GM12874 (cell line): Measurements from ENCODE around the gene SERGEF.
A peak's percentile ranks its signal among the peaks of the same experiment; 100 is the strongest.

ENCODE experiments used
- TF ChIP-seq, protein P1 (sequence below): IDR thresholded peaks from 2 replicates; pipeline ENCODE4 v1.5.1; 2011; ENCODE audit warnings: low read depth, mild to moderate bottlenecking, control low read depth, low read length, moderate library complexity; ENCODE audit not compliant: insufficient read depth

Gene SERGEF

GRCh38 chr11:17767914-17768313 is 244.9 kb downstream of the SERGEF start:
- TF ChIP-seq, protein P1, sequence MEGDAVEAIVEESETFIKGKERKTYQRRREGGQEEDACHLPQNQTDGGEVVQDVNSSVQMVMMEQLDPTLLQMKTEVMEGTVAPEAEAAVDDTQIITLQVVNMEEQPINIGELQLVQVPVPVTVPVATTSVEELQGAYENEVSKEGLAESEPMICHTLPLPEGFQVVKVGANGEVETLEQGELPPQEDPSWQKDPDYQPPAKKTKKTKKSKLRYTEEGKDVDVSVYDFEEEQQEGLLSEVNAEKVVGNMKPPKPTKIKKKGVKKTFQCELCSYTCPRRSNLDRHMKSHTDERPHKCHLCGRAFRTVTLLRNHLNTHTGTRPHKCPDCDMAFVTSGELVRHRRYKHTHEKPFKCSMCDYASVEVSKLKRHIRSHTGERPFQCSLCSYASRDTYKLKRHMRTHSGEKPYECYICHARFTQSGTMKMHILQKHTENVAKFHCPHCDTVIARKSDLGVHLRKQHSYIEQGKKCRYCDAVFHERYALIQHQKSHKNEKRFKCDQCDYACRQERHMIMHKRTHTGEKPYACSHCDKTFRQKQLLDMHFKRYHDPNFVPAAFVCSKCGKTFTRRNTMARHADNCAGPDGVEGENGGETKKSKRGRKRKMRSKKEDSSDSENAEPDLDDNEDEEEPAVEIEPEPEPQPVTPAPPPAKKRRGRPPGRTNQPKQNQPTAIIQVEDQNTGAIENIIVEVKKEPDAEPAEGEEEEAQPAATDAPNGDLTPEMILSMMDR: no peak

GRCh38 chr11:17767301-17767885 is 245.5 kb downstream of the SERGEF start:
- TF ChIP-seq, protein P1: no peak

- TF ChIP-seq, protein P1: 0 out of 2 replicates have a peak, but pooled peaks have one; percentile 23
Measured at GRCh38 chr11:17766590-17766989, 246.3 kb downstream of the SERGEF start.

DNA sequence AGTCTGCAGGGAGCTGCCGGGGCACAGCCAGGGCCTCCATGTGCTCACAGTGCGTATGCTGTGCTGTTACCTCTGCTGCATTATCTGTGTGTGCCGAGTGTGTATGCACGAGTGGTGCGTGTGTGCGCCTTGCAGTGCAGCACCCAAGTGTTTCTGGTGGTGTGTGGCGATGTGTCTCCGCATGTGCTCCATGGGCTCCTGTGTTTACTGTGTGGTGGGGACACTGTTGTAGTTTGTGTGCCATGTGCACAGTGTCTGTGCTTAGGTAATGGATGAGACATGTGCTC is 246.8 kb downstream of the SERGEF start:
- TF ChIP-seq, protein P1: no peak

DNA sequence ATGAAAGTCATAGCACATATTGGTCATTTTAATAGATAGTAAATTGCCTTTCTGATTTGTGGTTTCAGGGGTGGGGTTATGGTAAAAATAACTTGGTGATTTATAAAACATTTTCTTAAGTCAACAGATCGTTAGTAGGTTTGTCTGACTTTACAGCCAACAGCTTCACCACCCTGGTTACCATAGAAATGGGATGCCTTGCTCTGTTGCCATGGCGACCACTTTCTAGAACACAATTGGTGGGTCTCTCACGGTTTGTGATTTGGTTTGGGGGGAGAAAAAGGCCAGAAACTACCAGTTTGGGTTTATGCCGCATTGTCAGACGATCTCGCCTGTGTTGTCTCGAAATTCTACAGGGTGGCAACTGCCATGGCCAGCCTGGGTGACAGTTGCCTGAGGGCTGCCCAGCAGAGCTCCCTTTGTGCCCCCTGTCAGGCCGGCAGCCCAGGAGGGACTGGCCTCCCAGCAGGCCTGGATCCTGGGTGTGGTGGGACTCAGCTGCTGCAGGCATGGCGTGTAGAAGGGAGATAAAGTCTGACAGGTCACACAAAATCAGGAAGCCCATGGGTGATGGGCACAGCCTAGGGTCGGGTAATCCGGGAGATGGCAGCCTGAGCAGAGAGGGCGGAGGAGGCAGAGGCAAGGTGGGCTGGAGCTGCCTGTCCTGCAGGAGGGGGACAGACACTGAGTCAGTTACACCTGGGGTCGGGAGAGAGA is 247.3 kb downstream of the SERGEF start:
- TF ChIP-seq, protein P1: no peak

- TF ChIP-seq, protein P1: no peak
Measured at GRCh38 chr11:17764446-17765218, 248.2 kb downstream of the SERGEF start.

DNA sequence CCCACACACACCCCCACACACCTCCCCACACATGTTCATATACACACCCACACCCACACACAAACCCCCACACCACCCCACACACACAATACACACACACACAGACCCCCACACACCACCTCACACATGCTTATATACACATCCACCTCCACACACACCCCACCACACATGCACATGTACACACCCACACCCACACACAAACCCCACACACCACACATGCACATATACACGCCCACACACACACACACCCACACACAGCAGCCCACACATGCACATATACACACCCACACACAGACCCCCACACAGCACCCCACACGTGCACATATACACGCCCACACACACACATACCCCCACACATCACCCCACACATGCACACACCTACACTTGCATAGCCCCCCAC is 249.1 kb downstream of the SERGEF start:
- TF ChIP-seq, protein P1: no peak
